ENCODE measurements around the gene AZU1. TPM values are rescaled to one million over a fixed set of nuclear protein-coding genes. Genes with fewer than 3 reads are reported as not detected.

The AZU1 gene
- total RNA-seq, 4 donors from 2014 or later: not detected

GRCh38 chr19:862581-863314 lies 35.1 kb downstream of the AZU1 start:
- Histone ChIP-seq H3K27me3 (no peaks in the 10 kb centered on the region), H3K4me1 (peaks cover 4 to 6% of the 10 kb centered on the region in 2 donors), H3K4me3 (replicated peaks in 1 of 3) (no peak overlapping the region), H3K9me3 (no peaks in the 10 kb centered on the region), H3K27ac (no peak overlapping the region), H3K36me3 (peaks cover 0 to 2% of the 10 kb centered on the region in 2 donors)
- intact Hi-C loops (cut with DNase I): loop anchor here (5.0 kb wide), 2 partner anchors 55 to 120 kb away; partner anchors contain the start of genes KISS1R and WDR18
- 23 to 29% methylated on average over 20 to 24 of the region's 48 CpGs for WGBS, 2 donors
- DNase-seq: peak; percentile 42 to 47
- TF ChIP-seq POLR2A (IDR thresholded peaks at IDR 0.05): no peak
- TF ChIP-seq CTCF (IDR thresholded peaks at IDR 0.05): no peak

DNA sequence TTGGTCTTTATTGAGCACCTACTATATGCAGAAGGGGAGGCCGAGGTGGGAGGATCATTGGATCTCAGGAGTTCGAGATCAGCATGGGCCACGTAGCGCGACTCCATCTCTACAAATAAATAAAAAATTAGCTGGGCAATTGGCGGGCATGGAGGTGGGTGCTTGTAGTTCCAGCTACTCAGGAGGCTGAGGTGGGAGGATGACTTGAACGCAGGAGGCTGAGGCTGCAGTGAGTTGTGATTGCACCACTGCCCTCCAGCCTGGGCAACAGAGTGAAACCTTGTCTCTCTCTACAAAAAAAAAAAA lies 35.6 kb downstream of the AZU1 start:
- DNase-seq: no peak
- peaks cover 0 to 8% of the 10 kb centered on the region in 2 donors for H3K36me3 ChIP-seq
- H3K4me1 ChIP-seq: peaks cover 4 to 6% of the 10 kb centered on the region in 2 donors
- H3K27ac ChIP-seq: no peak overlapping the region
- intact Hi-C loops (cut with DNase I): loop anchor here (5.0 kb wide), 2 partner anchors 54 to 119 kb away; partner anchors contain the start of genes KISS1R and WDR18
- TF ChIP-seq POLR2A (IDR thresholded peaks at IDR 0.05) (no peak), CTCF (IDR thresholded peaks at IDR 0.05) (no peak)
- WGBS, 2 donors: 76 to 87% methylated on average over 7 of the region's 7 CpGs
- no peaks in the 10 kb centered on the region for H3K27me3 ChIP-seq
- H3K4me3 ChIP-seq (replicated peaks in 1 of 3): no peak overlapping the region
- H3K9me3 ChIP-seq: no peaks in the 10 kb centered on the region

- Histone ChIP-seq H3K27me3 (no peaks in the 10 kb centered on the region), H3K9me3 (no peaks in the 10 kb centered on the region), H3K4me3 (replicated peaks in 1 of 3) (no peak overlapping the region), H3K27ac (no peak overlapping the region), H3K4me1 (peaks cover 3 to 4% of the 10 kb centered on the region in 2 donors), H3K36me3 (peaks cover 5 to 16% of the 10 kb centered on the region in 2 donors)
- no peak for DNase-seq
- TF ChIP-seq POLR2A (IDR thresholded peaks at IDR 0.05) (no peak), CTCF (IDR thresholded peaks at IDR 0.05) (no peak)
- 88 to 90% methylated on average over 14 to 38 of the region's 38 CpGs for WGBS, 2 donors
- intact Hi-C loops (cut with DNase I): no loop called here
Observed at GRCh38 chr19:866769-867300, 39.2 kb downstream of the AZU1 start.

DNA sequence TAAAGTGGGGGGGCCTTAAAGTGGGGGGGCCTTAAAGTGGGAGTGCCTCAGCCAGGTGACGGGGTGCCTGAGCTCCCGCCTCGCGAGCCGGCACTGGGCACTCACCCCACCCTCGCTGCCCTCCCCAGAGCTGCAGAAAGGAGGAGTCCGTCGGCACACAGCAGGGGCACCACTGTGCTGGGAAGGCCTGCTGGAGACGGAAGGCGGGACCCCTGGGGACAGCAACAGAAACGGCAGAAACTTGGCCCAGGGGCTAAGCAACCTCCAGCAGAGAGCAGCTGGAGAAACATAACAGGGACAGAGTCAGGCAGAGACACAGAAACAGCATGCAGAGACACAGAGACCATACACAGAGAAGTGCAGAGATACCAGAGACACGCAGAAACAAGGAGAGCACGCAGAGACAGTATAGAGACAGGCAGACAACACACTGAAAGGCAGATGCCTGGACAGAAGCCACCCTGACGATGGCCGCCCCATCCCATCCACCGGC lies 39.7 kb downstream of the AZU1 start:
- Histone ChIP-seq H3K27me3 (no peaks in the 10 kb centered on the region), H3K36me3 (peaks cover 9 to 16% of the 10 kb centered on the region in 2 donors), H3K9me3 (no peaks in the 10 kb centered on the region), H3K4me3 (replicated peaks in 1 of 3) (no peak overlapping the region), H3K27ac (no peak overlapping the region), H3K4me1 (peaks cover 0 to 4% of the 10 kb centered on the region in 2 donors)
- TF ChIP-seq CTCF (IDR thresholded peaks at IDR 0.05): no peak
- no peak for TF ChIP-seq POLR2A (IDR thresholded peaks at IDR 0.05)
- WGBS, 2 donors: 86 to 88% methylated on average over 10 to 16 of the region's 16 CpGs
- no peak for DNase-seq
- intact Hi-C loops (cut with DNase I): no loop called here

DNA sequence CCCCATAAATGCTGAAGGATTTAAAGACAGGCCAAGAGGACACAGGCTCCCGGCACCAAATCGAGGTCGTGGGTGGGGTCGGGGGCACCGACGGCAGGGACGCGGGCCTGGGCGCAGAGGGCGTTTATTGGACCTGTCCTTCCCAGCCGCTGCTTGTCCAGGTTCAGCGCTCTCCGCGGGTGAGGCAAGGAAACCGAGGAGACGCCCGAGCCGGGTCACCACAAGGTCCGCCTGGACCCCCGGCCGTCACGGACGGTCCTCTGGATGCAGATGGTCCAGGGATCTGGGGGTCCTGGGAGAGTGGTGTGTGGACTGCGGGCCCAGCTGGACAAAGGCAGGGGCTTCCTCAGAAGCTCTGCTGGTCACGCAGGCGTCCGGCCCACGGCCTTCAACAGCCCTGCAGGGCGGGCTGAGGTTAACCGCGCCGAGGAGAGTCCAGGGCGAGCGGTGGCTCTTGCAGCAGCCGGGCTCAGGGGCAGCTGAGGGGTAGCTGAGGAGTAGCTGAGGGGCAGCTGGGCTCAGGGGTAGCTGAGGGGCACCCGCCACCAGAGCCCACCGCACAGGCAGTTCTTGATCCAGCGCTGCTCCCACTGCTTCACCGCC lies 40.3 kb downstream of the AZU1 start:
- no peak overlapping the region for H3K4me3 ChIP-seq (replicated peaks in 1 of 3)
- no peak for DNase-seq
- 94 to 95% methylated on average over 30 to 39 of the region's 39 CpGs for WGBS, 2 donors
- no peak overlapping the region for H3K27ac ChIP-seq
- TF ChIP-seq POLR2A (IDR thresholded peaks at IDR 0.05) (no peak), CTCF (IDR thresholded peaks at IDR 0.05) (no peak)
- H3K4me1 ChIP-seq: peaks cover 0 to 4% of the 10 kb centered on the region in 2 donors
- H3K36me3 ChIP-seq: peaks cover 10 to 16% of the 10 kb centered on the region in 2 donors
- intact Hi-C loops (cut with DNase I): no loop called here
- no peaks in the 10 kb centered on the region for H3K9me3 ChIP-seq
- no peaks in the 10 kb centered on the region for H3K27me3 ChIP-seq

Measured in thyroid gland (tissue), 4 donors.